ENCODE data around the gene COL18A1.

Gene COL18A1

DNA sequence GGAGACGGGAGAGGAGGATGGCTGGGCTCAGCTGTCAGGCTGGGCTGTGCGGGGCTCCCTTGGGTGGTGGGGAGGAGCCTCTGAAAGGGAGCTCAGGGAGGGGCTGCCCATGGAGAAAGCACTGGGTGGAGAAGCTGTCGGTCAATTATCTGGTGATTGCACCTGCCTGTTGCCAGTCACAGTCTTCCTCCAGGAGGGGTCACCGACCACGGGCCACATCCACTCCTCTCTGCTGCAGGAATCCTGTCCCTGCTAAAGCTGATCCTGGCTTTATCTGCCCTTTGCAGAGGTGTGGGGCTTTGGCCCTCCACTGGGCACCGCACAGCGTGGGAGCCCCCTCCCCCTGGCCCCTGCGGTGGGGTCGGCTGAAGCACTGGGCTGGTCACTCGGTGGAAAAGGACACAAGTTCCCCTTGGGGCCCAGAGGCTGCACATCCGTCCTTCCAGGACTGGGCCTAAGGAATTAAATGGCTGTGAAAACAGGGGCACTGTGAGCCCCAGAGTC is 21.8 kb upstream of the COL18A1 start:
- DNase-seq, result peak; percentile 60 to 78
- TF ChIP-seq GATA1 (IDR thresholded peaks at IDR 0.05; ENCODE audit: low read depth, low read length) (no peak), POLR2A (IDR thresholded peaks at IDR 0.05; ENCODE audit: low read length) (no peak)

DNA sequence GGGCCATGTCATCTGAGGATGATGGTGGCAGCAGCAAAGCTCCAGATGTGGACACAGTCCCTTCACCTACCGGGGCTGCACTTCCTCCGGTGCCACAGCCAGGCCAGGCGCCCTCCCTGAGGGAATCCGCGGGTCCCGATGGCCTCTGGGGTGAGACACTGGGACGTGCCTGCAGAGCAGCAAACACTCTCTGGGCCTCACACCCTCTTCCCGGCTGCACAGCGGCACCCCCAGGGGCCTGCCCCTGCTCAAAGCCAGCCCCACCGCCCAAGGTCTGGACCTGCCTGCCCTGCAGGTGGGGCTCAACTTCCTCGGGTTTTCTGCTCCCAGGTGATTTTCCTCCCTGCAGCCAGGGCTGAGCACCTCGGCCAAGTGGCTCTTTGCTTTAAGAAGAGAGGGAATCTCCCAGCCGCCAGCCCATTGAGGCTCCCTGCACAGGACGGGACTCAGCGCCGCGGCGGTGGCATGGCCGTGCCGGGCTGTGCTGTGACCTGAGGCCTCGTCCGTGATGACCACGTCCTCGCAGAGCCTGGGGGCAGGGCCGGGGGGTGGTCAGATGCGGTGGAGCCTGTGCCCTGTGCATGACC is 21.3 kb upstream of the COL18A1 start:
- DNase-seq, result no peak
- no peak for TF ChIP-seq GATA1 (IDR thresholded peaks at IDR 0.05; ENCODE audit: low read depth, low read length)
- TF ChIP-seq POLR2A (IDR thresholded peaks at IDR 0.05; ENCODE audit: low read length), result no peak

DNA sequence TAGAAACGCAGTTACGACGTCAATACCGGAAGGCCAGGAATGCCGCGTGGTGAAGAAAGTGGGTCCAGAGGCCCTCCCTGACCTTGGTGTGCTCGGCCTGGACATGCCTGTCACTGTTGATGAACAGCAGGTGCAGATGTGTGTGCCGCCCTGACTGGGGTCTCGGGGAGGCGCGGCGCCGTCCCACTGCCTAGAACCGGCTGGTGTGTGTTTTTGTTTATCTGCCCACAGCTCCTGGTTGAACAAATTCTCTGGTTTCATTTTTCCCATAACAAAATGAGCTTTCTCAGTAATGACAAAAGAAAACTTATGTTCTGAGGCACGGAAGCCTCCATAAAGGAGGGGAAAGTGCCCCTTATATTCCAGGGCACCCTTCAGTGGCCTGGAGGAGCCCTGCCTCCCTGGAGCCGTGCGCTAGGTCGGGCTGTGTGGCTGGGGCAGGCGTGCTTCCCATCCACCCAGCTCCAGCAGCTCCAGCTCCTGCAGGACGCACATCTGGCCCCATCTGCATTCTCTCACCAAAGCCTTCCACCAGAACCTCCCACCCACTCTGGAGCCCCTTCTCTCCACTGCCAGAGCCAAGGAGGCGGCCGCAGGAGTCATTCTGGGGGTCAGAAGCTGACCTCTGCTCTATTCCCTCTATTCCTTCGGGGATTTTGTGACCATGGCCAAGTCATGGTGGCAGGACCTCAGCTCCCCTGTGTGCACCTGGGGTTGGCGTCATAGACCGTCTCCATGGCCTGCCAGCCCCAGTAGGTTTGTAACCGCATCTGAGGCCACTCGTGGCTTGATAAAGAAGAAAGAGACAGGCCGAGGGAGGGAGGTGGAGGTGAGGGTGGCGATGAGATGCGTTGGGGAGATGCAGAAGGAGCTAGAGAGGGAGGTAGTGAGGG is 20.1 kb upstream of the COL18A1 start:
- TF ChIP-seq GATA1 (IDR thresholded peaks at IDR 0.05; ENCODE audit: low read depth, low read length) (no peak), POLR2A (IDR thresholded peaks at IDR 0.05; ENCODE audit: low read length) (no peak)
- DNase-seq, result no peak

- DNase-seq, result no peak
- TF ChIP-seq GATA1 (IDR thresholded peaks at IDR 0.05; ENCODE audit: low read depth, low read length) (no peak), POLR2A (IDR thresholded peaks at IDR 0.05; ENCODE audit: low read length) (no peak)
These were observed 19.4 kb upstream of the COL18A1 start for GRCh38 chr21:45385549-45386050.

GRCh38 chr21:45386336-45386727 is 18.6 kb upstream of the COL18A1 start:
- no peak for DNase-seq
- TF ChIP-seq POLR2A (IDR thresholded peaks at IDR 0.05; ENCODE audit: low read length), result no peak
- no peak for TF ChIP-seq GATA1 (IDR thresholded peaks at IDR 0.05; ENCODE audit: low read depth, low read length)

- peak; percentile 21 to 41 for DNase-seq
- TF ChIP-seq GATA1 (IDR thresholded peaks at IDR 0.05; ENCODE audit: low read depth, low read length), result no peak
These were observed 18.1 kb upstream of the COL18A1 start for GRCh38 chr21:45386728-45387371.

- no peak for DNase-seq
- TF ChIP-seq GATA1 (IDR thresholded peaks at IDR 0.05; ENCODE audit: low read depth, low read length) (no peak), POLR2A (IDR thresholded peaks at IDR 0.05; ENCODE audit: low read length) (no peak)
These were observed 17.5 kb upstream of the COL18A1 start for GRCh38 chr21:45387506-45387905.

DNA sequence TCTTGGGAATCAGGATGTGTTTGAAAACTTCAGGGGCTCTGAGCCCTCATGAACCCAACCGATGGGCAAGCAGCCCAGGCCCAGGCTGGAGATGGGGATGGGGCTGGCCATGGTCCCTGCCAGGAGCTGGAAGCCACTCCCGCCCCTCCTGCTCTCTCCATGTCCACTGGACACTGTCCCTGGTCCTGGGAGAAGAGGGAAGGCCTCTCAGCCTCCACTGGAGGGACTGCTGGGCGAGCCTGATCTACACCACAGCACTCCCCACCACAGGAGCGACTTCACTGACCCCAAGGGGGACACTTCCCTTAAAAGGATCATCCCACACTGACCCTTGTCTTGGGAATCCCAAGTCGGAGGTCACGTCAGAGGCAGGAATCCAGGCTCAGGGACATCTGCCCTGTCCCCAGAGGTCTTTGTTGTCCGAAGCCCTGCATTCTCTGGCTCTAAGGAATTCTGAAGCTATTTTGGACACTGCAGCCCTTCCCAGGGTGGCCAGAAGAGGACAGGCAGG is 16.9 kb upstream of the COL18A1 start:
- no peak for DNase-seq
- TF ChIP-seq GATA1 (IDR thresholded peaks at IDR 0.05; ENCODE audit: low read depth, low read length), result no peak
- no peak for TF ChIP-seq POLR2A (IDR thresholded peaks at IDR 0.05; ENCODE audit: low read length)

GRCh38 chr21:45388611-45389296 is 16.2 kb upstream of the COL18A1 start:
- DNase-seq, result no peak

DNA sequence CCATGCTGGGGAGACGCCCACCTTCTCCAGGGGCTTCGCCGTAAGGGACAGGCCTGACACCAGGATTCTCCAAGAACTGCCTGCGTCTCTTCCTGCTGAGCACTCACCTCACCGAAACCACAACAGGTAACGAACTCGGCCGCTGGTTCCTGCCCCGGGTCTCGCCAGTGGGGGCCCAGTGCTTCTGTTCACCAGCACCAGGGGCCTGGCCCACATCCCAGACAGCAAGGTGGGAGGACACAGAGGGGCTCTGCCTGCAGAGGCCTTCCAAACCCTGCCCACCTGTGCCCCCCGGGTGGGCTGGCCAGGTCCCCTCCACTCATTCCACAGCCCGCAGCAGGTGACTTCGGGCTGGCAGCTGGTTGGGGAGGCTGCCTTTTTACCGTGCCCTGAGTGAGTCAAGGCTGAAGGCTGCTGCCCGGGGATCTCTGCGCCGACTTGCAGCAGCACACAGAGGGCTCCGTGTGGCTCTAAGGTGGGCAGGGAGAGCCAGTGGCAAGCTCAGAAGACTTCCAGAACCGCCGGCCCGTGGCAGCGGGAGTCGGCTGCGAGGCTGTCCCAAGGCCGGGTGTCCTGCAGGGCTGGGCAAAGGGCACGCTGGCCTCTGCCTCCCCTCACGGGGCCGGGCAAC is 14.7 kb upstream of the COL18A1 start:
- TF ChIP-seq GATA1 (IDR thresholded peaks at IDR 0.05; ENCODE audit: low read depth, low read length) (no peak), POLR2A (IDR thresholded peaks at IDR 0.05; ENCODE audit: low read length) (no peak)
- no peak for DNase-seq

More at GRCh38 chr21:45388611-45389296, 16.2 kb upstream of the COL18A1 start:
- TF ChIP-seq GATA1 (IDR thresholded peaks at IDR 0.05; ENCODE audit: low read depth, low read length), result no peak
- no peak for TF ChIP-seq POLR2A (IDR thresholded peaks at IDR 0.05; ENCODE audit: low read length)

GRCh38 chr21:45390831-45391742 is 13.9 kb upstream of the COL18A1 start:
- DNase-seq, result no peak
- TF ChIP-seq GATA1 (IDR thresholded peaks at IDR 0.05; ENCODE audit: low read depth, low read length), result no peak
- no peak for TF ChIP-seq POLR2A (IDR thresholded peaks at IDR 0.05; ENCODE audit: low read length)

All from erythroblast (primary cell).